ENCODE measurements around the gene PAQR8.

Gene PAQR8

GRCh38 chr6:52389626-52390360 is 27.8 kb downstream of the PAQR8 start:
- peak overlapping the region; percentile 65 for H3K4me2 ChIP-seq (ENCODE audit: low read depth, low read length, poor library complexity, severe bottlenecking)
- TF ChIP-seq CTCF (IDR thresholded peaks at IDR 0.05; ENCODE audit: insufficient read depth, low read length, poor library complexity, severe bottlenecking) (no peak), EZH2phosphoT487 (conservative IDR thresholded peaks at IDR 0.05; ENCODE audit: low read length) (no peak)
- peak overlapping the region; percentile 28 for H3K4me3 ChIP-seq (ENCODE audit: insufficient read depth, low read length, poor library complexity, severe bottlenecking)

GRCh38 chr6:52390361-52390727 is 28.4 kb downstream of the PAQR8 start:
- Histone ChIP-seq H3F3A (ENCODE audit: insufficient read depth) (peaks cover 24% of the 10 kb centered on the region), H3K79me2 (ENCODE audit: insufficient read depth, low read length) (no peaks in the 10 kb centered on the region), H3K9me2 (replicated peaks; ENCODE audit: insufficient read depth, low read length) (no peaks in the 10 kb centered on the region), H3K36me3 (ENCODE audit: low read length) (no peaks in the 10 kb centered on the region), H3K4me3 (ENCODE audit: insufficient read depth, low read length, poor library complexity, severe bottlenecking) (peak overlapping the region; percentile 28), H2AFZ (ENCODE audit: low read depth, low read length, severe bottlenecking) (peak overlapping the region; percentile 58), H3K9ac (ENCODE audit: low read length) (peak overlapping the region; percentile 52), H3K27me3 (ENCODE audit: low read length) (no peaks in the 10 kb centered on the region), H3K9me3 (ENCODE audit: insufficient read depth, low read length) (no peaks in the 10 kb centered on the region), H3K4me2 (ENCODE audit: low read depth, low read length, poor library complexity, severe bottlenecking) (peak overlapping the region; percentile 65), H4K20me1 (ENCODE audit: low read depth, low read length) (no peaks in the 10 kb centered on the region), H3K27ac (ENCODE audit: low read depth, low read length) (peak overlapping the region; percentile 80)
- TF ChIP-seq CTCF (IDR thresholded peaks at IDR 0.05; ENCODE audit: insufficient read depth, low read length, poor library complexity, severe bottlenecking) (no peak), EZH2phosphoT487 (conservative IDR thresholded peaks at IDR 0.05; ENCODE audit: low read length) (no peak)

More at GRCh38 chr6:52389626-52390360, 27.8 kb downstream of the PAQR8 start:
- Histone ChIP-seq H3K27ac (ENCODE audit: low read depth, low read length) (peak overlapping the region; percentile 80), H3K9ac (ENCODE audit: low read length) (peak overlapping the region; percentile 52), H3K9me2 (replicated peaks; ENCODE audit: insufficient read depth, low read length) (no peaks in the 10 kb centered on the region), H4K20me1 (ENCODE audit: low read depth, low read length) (no peaks in the 10 kb centered on the region), H3F3A (ENCODE audit: insufficient read depth) (peaks cover 24% of the 10 kb centered on the region), H2AFZ (ENCODE audit: low read depth, low read length, severe bottlenecking) (peak overlapping the region; percentile 58), H3K27me3 (ENCODE audit: low read length) (no peaks in the 10 kb centered on the region), H3K36me3 (ENCODE audit: low read length) (no peaks in the 10 kb centered on the region), H3K79me2 (ENCODE audit: insufficient read depth, low read length) (no peaks in the 10 kb centered on the region), H3K9me3 (ENCODE audit: insufficient read depth, low read length) (no peaks in the 10 kb centered on the region)

GRCh38 chr6:52391599-52391998 is 29.6 kb downstream of the PAQR8 start:
- Histone ChIP-seq H4K20me1 (ENCODE audit: low read depth, low read length) (no peaks in the 10 kb centered on the region), H2AFZ (ENCODE audit: low read depth, low read length, severe bottlenecking) (no peak overlapping the region)

More at GRCh38 chr6:52391599-52391998, 29.6 kb downstream of the PAQR8 start:
- Histone ChIP-seq H3K36me3 (ENCODE audit: low read length) (no peaks in the 10 kb centered on the region), H3K4me3 (ENCODE audit: insufficient read depth, low read length, poor library complexity, severe bottlenecking) (no peak overlapping the region), H3K9ac (ENCODE audit: low read length) (no peak overlapping the region), H3F3A (ENCODE audit: insufficient read depth) (peaks cover 19% of the 10 kb centered on the region), H3K27ac (ENCODE audit: low read depth, low read length) (no peak overlapping the region), H3K27me3 (ENCODE audit: low read length) (no peaks in the 10 kb centered on the region), H3K79me2 (ENCODE audit: insufficient read depth, low read length) (no peaks in the 10 kb centered on the region), H3K9me2 (replicated peaks; ENCODE audit: insufficient read depth, low read length) (no peaks in the 10 kb centered on the region), H3K9me3 (ENCODE audit: insufficient read depth, low read length) (no peaks in the 10 kb centered on the region), H3K4me2 (ENCODE audit: low read depth, low read length, poor library complexity, severe bottlenecking) (no peak overlapping the region)
- no peak for TF ChIP-seq EZH2phosphoT487 (conservative IDR thresholded peaks at IDR 0.05; ENCODE audit: low read length)
- TF ChIP-seq CTCF (IDR thresholded peaks at IDR 0.05; ENCODE audit: insufficient read depth, low read length, poor library complexity, severe bottlenecking) = no peak
